Transverse colon (tissue), 3 donors: ENCODE measurements around the gene EPM2A.

Experiments used
- CTCF ChIP-seq, 5 experiments: fragments of 200-600 bp in 3 of 5; fragments of 450-650 bp in 2 of 5; sonication (generic) in 3 of 5; IDR thresholded peaks; 1 replicate in 2 of 5; 2 replicates in 3 of 5; pipeline ENCODE4 v1.5.1; 2016 to 2017; ENCODE audit warnings: antibody characterized with exemption in 5 of 5, inconsistent platforms in 3 of 5, mild to moderate bottlenecking in 2 of 5, moderate library complexity in 1 of 5
- EP300 ChIP-seq: sonication (generic); formaldehyde crosslinking; IDR thresholded peaks from one replicate; pipeline ENCODE4 v1.6.1; 2017; ENCODE audit warnings: antibody characterized with exemption, low read depth
- POLR2A ChIP-seq: fragments of 450-650 bp; IDR thresholded peaks from one replicate; pipeline ENCODE4 v1.6.1; 2016; ENCODE audit warnings: antibody characterized with exemption, mild to moderate bottlenecking, moderate library complexity

- TF ChIP-seq CTCF (IDR thresholded peaks at IDR 0.05) (no peak), EP300 (no peak), POLR2A (no peak)
Observed at GRCh38 chr6:145756170-145756662, 20.9 kb upstream of the EPM2A start.
